ENCODE data around the gene FOXD1. TPM values are rescaled to one million over a fixed set of nuclear protein-coding genes. Genes with fewer than 3 reads are reported as not detected.

FOXD1 gene
- total RNA-seq, 1 donor from 2014 or later = not detected

- no peaks in the 10 kb centered on the region for H3K36me3 ChIP-seq
- Mint-ChIP-seq H3K36me3 (no peaks in the 10 kb centered on the region), H3K27ac (no peak overlapping the region), H3K27me3 (ENCODE audit: insufficient read depth, low read depth) (peaks cover 9% of the 10 kb centered on the region), H3K4me3 (no peak overlapping the region), H3K9me3 (no peaks in the 10 kb centered on the region), H3K4me1 (peaks cover 3% of the 10 kb centered on the region)
- no peaks in the 10 kb centered on the region for H3K9me3 ChIP-seq (ENCODE audit: low read depth)
- H3K4me1 ChIP-seq = peaks cover 18% of the 10 kb centered on the region
- DNase-seq (ENCODE audit: low spot score) = no peak
- no peaks in the 10 kb centered on the region for H4K20me1 ChIP-seq (ENCODE audit: low read depth)
- H2AFZ ChIP-seq (replicated peaks) = no peak overlapping the region
- TF ChIP-seq CTCF (IDR thresholded peaks at IDR 0.05) (no peak), EZH2phosphoT487 (IDR thresholded peaks at IDR 0.05) (no peak), EZH2 (IDR thresholded peaks at IDR 0.05) (no peak)
- no peaks in the 10 kb centered on the region for H3K79me2 ChIP-seq (ENCODE audit: low read depth)
- H3K27ac ChIP-seq = no peak overlapping the region
- peak overlapping the region; percentile 14 for H3K4me2 ChIP-seq
- no peak overlapping the region for H3K9ac ChIP-seq
- no peaks in the 10 kb centered on the region for H3K27me3 ChIP-seq
- no peak overlapping the region for H3K4me3 ChIP-seq
- peaks cover 20% of the 10 kb centered on the region for H3F3A ChIP-seq (ENCODE audit: low read depth)
Observed at GRCh38 chr5:73486119-73486899, 37.7 kb upstream of the FOXD1 start.

- no peak for DNase-seq (ENCODE audit: low spot score)
- Histone ChIP-seq H3K9ac (no peak overlapping the region), H3K4me3 (no peak overlapping the region), H3K27me3 (no peaks in the 10 kb centered on the region), H3K27ac (no peak overlapping the region), H3K4me1 (peaks cover 18% of the 10 kb centered on the region), H4K20me1 (ENCODE audit: low read depth) (no peaks in the 10 kb centered on the region), H3K36me3 (no peaks in the 10 kb centered on the region), H3K79me2 (ENCODE audit: low read depth) (no peaks in the 10 kb centered on the region), H3F3A (ENCODE audit: low read depth) (peaks cover 20% of the 10 kb centered on the region), H2AFZ (replicated peaks) (no peak overlapping the region), H3K4me2 (no peak overlapping the region), H3K9me3 (ENCODE audit: low read depth) (no peaks in the 10 kb centered on the region)
- TF ChIP-seq EZH2phosphoT487 (IDR thresholded peaks at IDR 0.05) = no peak
- no peak for TF ChIP-seq EZH2 (IDR thresholded peaks at IDR 0.05)
- no peak for TF ChIP-seq CTCF (IDR thresholded peaks at IDR 0.05)
- no peaks in the 10 kb centered on the region for H3K9me3 Mint-ChIP-seq
- H3K4me1 Mint-ChIP-seq = peaks cover 3% of the 10 kb centered on the region
- no peak overlapping the region for H3K27ac Mint-ChIP-seq
- no peak overlapping the region for H3K4me3 Mint-ChIP-seq
- H3K36me3 Mint-ChIP-seq = no peaks in the 10 kb centered on the region
- peaks cover 9% of the 10 kb centered on the region for H3K27me3 Mint-ChIP-seq (ENCODE audit: insufficient read depth, low read depth)
Observed at GRCh38 chr5:73485715-73486114, 37.1 kb upstream of the FOXD1 start.

- no peaks in the 10 kb centered on the region for H4K20me1 ChIP-seq (ENCODE audit: low read depth)
Observed at GRCh38 chr5:73484511-73484910, 35.9 kb upstream of the FOXD1 start.

More at GRCh38 chr5:73484511-73484910, 35.9 kb upstream of the FOXD1 start:
- Histone ChIP-seq H3K27ac (no peak overlapping the region), H3K4me3 (no peak overlapping the region), H3K4me1 (peaks cover 18% of the 10 kb centered on the region), H2AFZ (replicated peaks) (no peak overlapping the region), H3K27me3 (no peaks in the 10 kb centered on the region), H3F3A (ENCODE audit: low read depth) (peaks cover 20% of the 10 kb centered on the region), H3K79me2 (ENCODE audit: low read depth) (no peaks in the 10 kb centered on the region), H3K9ac (no peak overlapping the region), H3K9me3 (ENCODE audit: low read depth) (no peaks in the 10 kb centered on the region), H3K4me2 (no peak overlapping the region), H3K36me3 (no peaks in the 10 kb centered on the region)
- Mint-ChIP-seq H3K4me1 (peaks cover 3% of the 10 kb centered on the region), H3K27ac (no peak overlapping the region), H3K36me3 (no peaks in the 10 kb centered on the region), H3K4me3 (no peak overlapping the region), H3K9me3 (no peaks in the 10 kb centered on the region), H3K27me3 (ENCODE audit: insufficient read depth, low read depth) (peaks cover 9% of the 10 kb centered on the region)
- TF ChIP-seq CTCF (IDR thresholded peaks at IDR 0.05) (no peak), EZH2phosphoT487 (IDR thresholded peaks at IDR 0.05) (no peak), EZH2 (IDR thresholded peaks at IDR 0.05) (no peak)
- DNase-seq (ENCODE audit: low spot score) = no peak

All from neural progenitor cell (in vitro differentiated cells).